Endodermal cell (in vitro differentiated cells): ENCODE measurements around the gene NEURL3. TPM values are rescaled to one million over a fixed set of nuclear protein-coding genes. Genes with fewer than 3 reads are reported as not detected.

Source experiments
- DNase-seq: peaks from one replicate; pipeline ENCODE4 v3.0.0-alpha.2; 2017
- H3K27ac ChIP-seq: 2 replicates; pipeline ENCODE4 v1.5.1; 2013; ENCODE audit warnings: mild to moderate bottlenecking, low read depth, low read length, moderate library complexity
- H3K27me3 ChIP-seq: 2 replicates; pipeline ENCODE4 v1.6.1; 2013; ENCODE audit warnings: mild to moderate bottlenecking, low read length, moderate library complexity; ENCODE audit not compliant: insufficient read depth, control insufficient read depth, poor library complexity, severe bottlenecking
- H3K36me3 ChIP-seq: 2 replicates; pipeline ENCODE4 v1.7.0; 2013; ENCODE audit warnings: mild to moderate bottlenecking, low read length, moderate library complexity; ENCODE audit not compliant: control insufficient read depth, insufficient read depth
- H3K4me1 ChIP-seq: one replicate; pipeline ENCODE4 v1.7.0; 2013; ENCODE audit warnings: low read length; ENCODE audit not compliant: control insufficient read depth, insufficient read depth
- H3K4me3 ChIP-seq: 2 replicates; pipeline ENCODE4 v1.5.1; 2013; ENCODE audit warnings: mild to moderate bottlenecking, low read length, moderate library complexity
- H3K9ac ChIP-seq: 2 replicates; pipeline ENCODE4 v1.6.1; 2013; ENCODE audit warnings: mild to moderate bottlenecking, low read length, moderate library complexity; ENCODE audit not compliant: poor library complexity, severe bottlenecking; ENCODE audit errors: extremely low read depth
- H3K9me3 ChIP-seq: 2 replicates; pipeline ENCODE4 v1.6.1; 2013; ENCODE audit warnings: mild to moderate bottlenecking, low read length, moderate library complexity; ENCODE audit not compliant: control insufficient read depth
- H3K27ac Mint-ChIP-seq: 2 replicates; pipeline ENCODE4 v1.8.0; 2020; ENCODE audit warnings: mixed read lengths
- H3K27me3 Mint-ChIP-seq: 2 replicates; pipeline ENCODE4 v1.8.0; 2021; ENCODE audit warnings: mild to moderate bottlenecking, mixed read lengths; ENCODE audit not compliant: insufficient read depth
- H3K36me3 Mint-ChIP-seq: 2 replicates; pipeline ENCODE4 v1.8.0; 2020; ENCODE audit warnings: low read depth, mixed read lengths
- H3K4me1 Mint-ChIP-seq: 2 replicates; pipeline ENCODE4 v1.8.0; 2020; ENCODE audit warnings: mixed read lengths
- H3K4me3 Mint-ChIP-seq: 2 replicates; pipeline ENCODE4 v1.8.0; 2020; ENCODE audit warnings: mild to moderate bottlenecking, moderate library complexity, mixed read lengths
- H3K9me3 Mint-ChIP-seq: 2 replicates; pipeline ENCODE4 v1.8.0; 2020; ENCODE audit warnings: mild to moderate bottlenecking, mixed read lengths
- WGBS, 2 experiments: methylation state at CpG; one replicate each; pipeline versions ENCODE4 v1.1.5 to v1.1.7; 2013; ENCODE audit warnings: missing lambda C conversion rate in 2 of 2, mixed read lengths in 1 of 2; ENCODE audit not compliant: insufficient coverage in 1 of 2, insufficient read length in 1 of 2; 5-methylcytosine and 5-hydroxymethylcytosine counted together
- total RNA-seq, 2 donors: library from RNA; stranded (reverse); fragmentation: NEBNext Ultra II Directional in 1 of 2; extraction: Animal tissue kit (Norgen Biotek cat#: 25700) in 1 of 2; gene quantifications; 2 replicates in 1 of 2; 3 replicates in 1 of 2; pipeline ENCODE4 v1.2.1, GENCODE V29; 2021
- TF ChIP-seq, protein P1 (sequence below): fragments of 200-600 bp; sonication (generic); conservative IDR thresholded peaks from 2 replicates; pipeline ENCODE4 v1.5.0; 2021; ENCODE audit warnings: antibody characterized with exemption, mild to moderate bottlenecking

NEURL3 gene
- total RNA-seq, 2 donors from 2014 or later: not detected

DNA sequence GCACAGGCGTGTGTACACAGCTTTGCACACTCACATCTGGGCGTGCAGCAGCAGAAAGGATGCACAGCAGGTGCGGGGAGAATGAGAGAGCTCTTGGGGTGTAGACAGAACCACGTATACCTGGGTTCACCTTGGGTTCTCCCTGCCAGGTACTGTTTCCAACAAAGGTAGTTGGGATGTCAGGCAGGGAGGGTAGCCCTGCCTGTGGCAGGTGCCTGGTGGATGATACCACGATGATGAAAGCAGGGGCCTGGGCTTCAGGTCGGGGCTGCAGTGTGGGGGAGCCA is 24.9 kb upstream of the NEURL3 start:
- no peak overlapping the region for H3K27ac ChIP-seq
- no peak overlapping the region for H3K27ac Mint-ChIP-seq
- H3K27me3 Mint-ChIP-seq: peaks cover 32% of the 10 kb centered on the region
- no peak overlapping the region for H3K4me3 Mint-ChIP-seq
- H3K9ac ChIP-seq: no peak overlapping the region
- no peaks in the 10 kb centered on the region for H3K9me3 Mint-ChIP-seq
- no peaks in the 10 kb centered on the region for H3K36me3 Mint-ChIP-seq
- WGBS, 2 experiments: 82 to 96% methylated on average over 5 to 6 of the region's 6 CpGs
- H3K27me3 ChIP-seq: peaks cover 19% of the 10 kb centered on the region
- peaks cover 3% of the 10 kb centered on the region for H3K4me1 Mint-ChIP-seq
- H3K4me1 ChIP-seq: no peaks in the 10 kb centered on the region
- TF ChIP-seq, protein P1, sequence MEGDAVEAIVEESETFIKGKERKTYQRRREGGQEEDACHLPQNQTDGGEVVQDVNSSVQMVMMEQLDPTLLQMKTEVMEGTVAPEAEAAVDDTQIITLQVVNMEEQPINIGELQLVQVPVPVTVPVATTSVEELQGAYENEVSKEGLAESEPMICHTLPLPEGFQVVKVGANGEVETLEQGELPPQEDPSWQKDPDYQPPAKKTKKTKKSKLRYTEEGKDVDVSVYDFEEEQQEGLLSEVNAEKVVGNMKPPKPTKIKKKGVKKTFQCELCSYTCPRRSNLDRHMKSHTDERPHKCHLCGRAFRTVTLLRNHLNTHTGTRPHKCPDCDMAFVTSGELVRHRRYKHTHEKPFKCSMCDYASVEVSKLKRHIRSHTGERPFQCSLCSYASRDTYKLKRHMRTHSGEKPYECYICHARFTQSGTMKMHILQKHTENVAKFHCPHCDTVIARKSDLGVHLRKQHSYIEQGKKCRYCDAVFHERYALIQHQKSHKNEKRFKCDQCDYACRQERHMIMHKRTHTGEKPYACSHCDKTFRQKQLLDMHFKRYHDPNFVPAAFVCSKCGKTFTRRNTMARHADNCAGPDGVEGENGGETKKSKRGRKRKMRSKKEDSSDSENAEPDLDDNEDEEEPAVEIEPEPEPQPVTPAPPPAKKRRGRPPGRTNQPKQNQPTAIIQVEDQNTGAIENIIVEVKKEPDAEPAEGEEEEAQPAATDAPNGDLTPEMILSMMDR: no peak
- H3K4me3 ChIP-seq: no peak overlapping the region
- no peaks in the 10 kb centered on the region for H3K36me3 ChIP-seq
- peak; percentile 29 for DNase-seq
- no peaks in the 10 kb centered on the region for H3K9me3 ChIP-seq

DNA sequence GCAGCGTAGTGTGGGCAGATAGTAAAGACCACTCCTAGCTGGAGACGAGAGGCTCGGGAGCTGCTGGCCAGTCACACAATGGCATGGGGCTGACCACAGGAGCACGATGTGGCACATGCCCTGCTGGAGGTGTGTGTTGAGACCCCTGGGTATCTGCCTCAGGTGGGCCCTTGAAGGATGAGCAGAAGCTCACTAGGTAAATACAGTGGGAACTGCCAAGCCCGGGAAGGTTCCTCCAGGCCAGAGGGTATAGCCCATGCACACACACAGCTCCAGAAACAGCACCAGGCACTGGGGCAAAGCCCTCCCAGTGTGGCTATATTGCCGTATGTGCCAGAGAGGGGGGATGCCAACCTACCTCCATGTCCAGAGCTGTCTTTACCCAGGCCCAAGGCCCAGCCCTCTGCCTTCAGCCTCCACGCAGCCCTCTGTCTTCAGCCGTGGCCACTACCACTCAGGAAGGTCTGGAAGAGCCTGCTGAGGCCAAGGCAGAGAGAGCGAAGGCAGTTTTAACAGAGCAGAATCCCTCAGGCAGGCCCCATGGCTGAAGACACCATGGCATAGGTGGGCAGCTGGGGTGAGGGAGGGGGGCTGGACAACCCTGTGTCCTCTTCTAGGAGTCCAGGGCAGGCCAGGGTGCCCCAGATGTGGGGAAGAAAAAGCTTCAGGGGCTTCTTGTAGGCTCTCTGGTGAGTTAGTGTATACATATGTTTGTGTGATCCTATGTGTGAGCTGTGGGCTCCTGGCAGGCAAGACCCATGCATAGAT is 24.4 kb upstream of the NEURL3 start:
- Mint-ChIP-seq H3K27me3 (peaks cover 37% of the 10 kb centered on the region), H3K4me3 (no peak overlapping the region), H3K36me3 (no peaks in the 10 kb centered on the region), H3K9me3 (no peaks in the 10 kb centered on the region), H3K27ac (no peak overlapping the region), H3K4me1 (peaks cover 3% of the 10 kb centered on the region)
- TF ChIP-seq, protein P1: no peak
- 93% methylated on average over 6 to 9 of the region's 9 CpGs for WGBS, 2 experiments
- Histone ChIP-seq H3K4me1 (no peaks in the 10 kb centered on the region), H3K9me3 (no peaks in the 10 kb centered on the region), H3K36me3 (no peaks in the 10 kb centered on the region), H3K9ac (no peak overlapping the region), H3K27ac (no peak overlapping the region), H3K4me3 (no peak overlapping the region), H3K27me3 (peaks cover 22% of the 10 kb centered on the region)
- peak; percentile 33 for DNase-seq

DNA sequence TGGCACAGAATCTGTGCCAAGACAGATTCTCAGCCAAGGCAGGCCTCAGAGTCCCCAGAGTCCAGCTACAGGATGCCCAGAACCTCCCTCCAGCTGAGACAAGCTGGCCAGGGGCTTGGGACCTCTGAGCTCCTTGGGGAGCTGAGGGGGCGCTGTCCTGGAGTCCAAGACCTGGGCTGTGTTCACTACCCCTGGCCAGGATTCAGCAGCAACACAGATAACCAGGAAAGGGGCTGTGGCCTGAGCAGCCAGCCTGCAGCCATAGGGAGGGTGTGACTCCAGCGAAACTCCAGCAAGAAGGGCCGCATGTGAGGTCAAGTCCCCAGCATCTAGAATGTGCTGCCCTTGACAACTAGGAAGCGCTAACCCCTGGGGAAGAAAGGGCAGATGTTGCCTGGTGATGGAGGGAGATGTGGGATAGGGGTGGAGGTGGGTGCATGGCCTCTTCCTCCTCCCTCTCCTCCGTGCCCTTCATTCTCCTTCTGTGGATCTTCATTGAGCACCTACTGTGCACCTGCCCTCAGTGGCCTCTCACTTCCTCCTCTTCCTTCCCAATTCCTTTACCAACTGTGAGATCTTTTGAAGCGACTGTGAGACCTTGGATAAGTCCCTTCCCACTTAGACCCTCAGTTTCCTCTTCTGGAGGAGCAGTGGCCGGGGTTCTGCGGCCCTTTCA is 23.7 kb upstream of the NEURL3 start:
- peak; percentile 53 for DNase-seq
- Mint-ChIP-seq H3K27ac (no peak overlapping the region), H3K4me1 (peaks cover 3% of the 10 kb centered on the region), H3K4me3 (no peak overlapping the region), H3K36me3 (no peaks in the 10 kb centered on the region), H3K9me3 (no peaks in the 10 kb centered on the region), H3K27me3 (peaks cover 43% of the 10 kb centered on the region)
- WGBS, 2 experiments: 94 to 97% methylated on average over 5 to 8 of the region's 8 CpGs
- no peaks in the 10 kb centered on the region for H3K36me3 ChIP-seq
- H3K4me3 ChIP-seq: no peak overlapping the region
- H3K4me1 ChIP-seq: no peaks in the 10 kb centered on the region
- TF ChIP-seq, protein P1: peak; percentile 34
- H3K27me3 ChIP-seq: peaks cover 29% of the 10 kb centered on the region
- H3K27ac ChIP-seq: no peak overlapping the region
- no peaks in the 10 kb centered on the region for H3K9me3 ChIP-seq
- H3K9ac ChIP-seq: no peak overlapping the region
